ENCODE measurements around the gene BHMT2.

The BHMT2 gene

GRCh38 chr5:79105868-79106267, 36.3 kb downstream of the BHMT2 start:
- DNase-seq (ENCODE audit: low read depth in 2 of 2): no peak
- no peak overlapping the region for H3K4me3 ChIP-seq (replicated peaks in 1 of 2; ENCODE audit: low read depth in 2 of 2, low read length in 2 of 2)
- TF ChIP-seq, protein P1, sequence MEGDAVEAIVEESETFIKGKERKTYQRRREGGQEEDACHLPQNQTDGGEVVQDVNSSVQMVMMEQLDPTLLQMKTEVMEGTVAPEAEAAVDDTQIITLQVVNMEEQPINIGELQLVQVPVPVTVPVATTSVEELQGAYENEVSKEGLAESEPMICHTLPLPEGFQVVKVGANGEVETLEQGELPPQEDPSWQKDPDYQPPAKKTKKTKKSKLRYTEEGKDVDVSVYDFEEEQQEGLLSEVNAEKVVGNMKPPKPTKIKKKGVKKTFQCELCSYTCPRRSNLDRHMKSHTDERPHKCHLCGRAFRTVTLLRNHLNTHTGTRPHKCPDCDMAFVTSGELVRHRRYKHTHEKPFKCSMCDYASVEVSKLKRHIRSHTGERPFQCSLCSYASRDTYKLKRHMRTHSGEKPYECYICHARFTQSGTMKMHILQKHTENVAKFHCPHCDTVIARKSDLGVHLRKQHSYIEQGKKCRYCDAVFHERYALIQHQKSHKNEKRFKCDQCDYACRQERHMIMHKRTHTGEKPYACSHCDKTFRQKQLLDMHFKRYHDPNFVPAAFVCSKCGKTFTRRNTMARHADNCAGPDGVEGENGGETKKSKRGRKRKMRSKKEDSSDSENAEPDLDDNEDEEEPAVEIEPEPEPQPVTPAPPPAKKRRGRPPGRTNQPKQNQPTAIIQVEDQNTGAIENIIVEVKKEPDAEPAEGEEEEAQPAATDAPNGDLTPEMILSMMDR (IDR thresholded peaks at IDR 0.05; ENCODE audit: low read depth, low read length): no peak

DNA sequence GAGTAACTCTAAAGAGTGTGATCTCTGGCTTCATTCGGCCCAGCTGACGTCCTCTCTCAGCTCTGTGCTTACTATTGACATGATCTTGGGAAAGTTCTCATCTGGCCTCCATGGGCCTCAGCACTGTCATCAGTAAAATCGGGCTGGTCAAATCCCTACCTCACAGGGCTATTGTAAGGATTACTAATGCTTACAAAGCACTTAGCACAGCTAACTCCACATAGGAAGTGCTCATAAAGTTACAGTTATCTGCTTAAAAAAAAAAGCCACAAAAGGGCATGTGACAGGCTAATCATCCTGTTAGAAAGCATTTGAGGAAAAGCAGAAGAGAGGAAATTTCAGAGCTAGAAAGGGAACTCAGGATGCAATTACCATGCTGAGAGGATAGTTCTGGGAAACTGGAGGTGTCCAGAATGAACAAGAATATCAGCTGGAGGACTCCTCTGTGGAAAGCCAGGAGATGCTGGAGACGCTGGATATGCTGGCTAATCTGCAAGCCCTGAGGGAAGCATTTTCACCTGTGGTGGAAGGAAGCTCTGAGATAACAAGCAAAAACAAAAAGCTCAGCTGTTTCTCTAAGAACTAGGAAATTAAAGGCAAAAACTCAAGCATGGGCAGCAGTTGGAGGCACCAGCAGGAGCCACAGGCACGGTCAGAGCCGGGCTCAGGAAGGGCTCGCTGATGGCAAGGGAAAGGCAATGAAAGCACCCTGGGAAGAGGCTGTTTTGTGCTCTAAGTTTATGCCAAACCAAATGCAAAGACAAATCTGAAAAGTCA, 37.6 kb downstream of the BHMT2 start:
- TF ChIP-seq, protein P1 (IDR thresholded peaks at IDR 0.05; ENCODE audit: low read depth, low read length): no peak
- H3K4me3 ChIP-seq (replicated peaks in 1 of 2; ENCODE audit: low read depth in 2 of 2, low read length in 2 of 2): no peak overlapping the region
- DNase-seq (ENCODE audit: low read depth in 2 of 2): peak; percentile 9 to 23

DNA sequence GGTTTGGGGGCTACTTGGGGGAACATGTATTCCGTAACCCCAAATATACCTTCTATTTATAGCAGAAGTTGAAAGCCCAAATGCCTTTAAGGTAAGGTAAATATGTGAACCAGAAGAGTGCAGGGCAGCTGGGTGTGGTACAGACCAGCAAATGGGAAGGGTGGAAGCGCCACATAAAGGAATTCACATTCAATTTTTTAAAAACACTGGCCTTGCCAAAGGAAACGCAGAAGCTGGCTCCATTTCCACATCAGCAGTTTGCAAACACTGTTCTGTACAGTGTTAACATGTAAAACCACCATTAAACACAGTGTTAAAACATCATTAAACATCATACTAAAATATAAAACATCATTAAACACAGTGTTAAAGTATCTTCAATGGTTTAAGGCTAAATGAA, 38.5 kb downstream of the BHMT2 start:
- DNase-seq (ENCODE audit: low read depth in 2 of 2): no peak
- no peak overlapping the region for H3K4me3 ChIP-seq (replicated peaks in 1 of 2; ENCODE audit: low read depth in 2 of 2, low read length in 2 of 2)
- TF ChIP-seq, protein P1 (IDR thresholded peaks at IDR 0.05; ENCODE audit: low read depth, low read length): no peak

- no peak overlapping the region for H3K4me3 ChIP-seq (replicated peaks in 1 of 2; ENCODE audit: low read depth in 2 of 2, low read length in 2 of 2)
- DNase-seq (ENCODE audit: low read depth in 2 of 2): no peak
- TF ChIP-seq, protein P1 (IDR thresholded peaks at IDR 0.05; ENCODE audit: low read depth, low read length): no peak
These were observed 39.2 kb downstream of the BHMT2 start for GRCh38 chr5:79108792-79109191.

DNA sequence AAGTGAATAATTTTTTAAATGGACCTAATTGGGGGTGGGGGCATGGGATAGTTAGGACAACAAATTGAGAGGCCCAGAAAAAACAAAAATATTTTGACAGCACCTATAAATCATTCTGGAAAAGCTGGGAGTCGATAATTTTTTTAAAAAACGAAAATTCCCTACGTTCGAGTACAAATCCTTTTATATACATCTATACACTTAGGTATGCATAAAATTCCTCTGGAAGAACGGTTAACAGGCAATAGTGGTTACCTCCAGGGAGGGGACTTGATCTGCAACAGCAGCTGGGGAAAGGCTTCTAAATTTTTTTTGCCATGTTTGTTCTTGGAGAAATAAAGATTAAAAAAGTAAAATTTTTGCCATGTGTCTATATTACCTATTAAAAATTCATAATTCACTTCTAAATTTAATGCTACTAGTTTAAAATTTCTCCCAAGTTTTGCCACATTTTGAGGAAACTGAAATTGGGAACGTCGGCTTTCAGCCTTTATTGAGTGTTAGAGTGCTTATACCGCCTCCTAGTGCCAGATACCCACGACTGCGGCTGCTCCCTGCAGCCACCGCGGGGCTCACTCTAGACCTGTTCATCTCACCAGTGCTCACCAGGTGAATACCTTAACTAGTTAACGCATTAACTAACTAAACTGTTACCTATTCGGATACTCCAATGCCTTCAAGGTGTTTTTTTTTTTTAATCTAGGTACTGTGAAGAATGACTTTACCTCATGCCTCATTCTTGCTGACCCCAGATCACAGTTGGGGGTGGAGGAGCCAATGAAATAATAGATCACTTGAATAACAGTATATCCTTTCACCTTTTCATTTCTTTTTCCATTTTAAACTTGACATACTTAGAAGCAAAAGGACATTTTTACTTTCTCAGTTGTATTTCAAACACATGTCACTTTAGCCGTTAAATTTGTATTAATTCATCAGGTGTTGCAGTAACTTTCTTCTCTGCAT, 40.2 kb downstream of the BHMT2 start:
- peak in 1 of 2 donors; percentile 16 for DNase-seq (ENCODE audit: low read depth in 2 of 2)
- H3K4me3 ChIP-seq (replicated peaks in 1 of 2; ENCODE audit: low read depth in 2 of 2, low read length in 2 of 2): no peak overlapping the region
- TF ChIP-seq, protein P1 (IDR thresholded peaks at IDR 0.05; ENCODE audit: low read depth, low read length): peak; percentile 39

GRCh38 chr5:79111387-79111959, 41.9 kb downstream of the BHMT2 start, which contains the start of gene BHMT:
Gene BHMT (plus strand): TSS chr5:79111809. CDS start chr5:79111886, 77 bp downstream.
- no peak within 1 kb of the TSS for H3K4me3 ChIP-seq (replicated peaks in 1 of 2; ENCODE audit: low read depth in 2 of 2, low read length in 2 of 2)
- TF ChIP-seq, protein P1 (IDR thresholded peaks at IDR 0.05; ENCODE audit: low read depth, low read length): no peak
- DNase-seq (ENCODE audit: low read depth in 2 of 2): no peak

All from cardiac fibroblast (primary cell).